GM21723 (cell line): ENCODE measurements around the gene SAMD3.
"Not testable (repeated sequence)": the region's sequence is repeated elsewhere in the genome, so short reads cannot be mapped to it uniquely, and the experiment has no call there.

ENCODE experiments used
- ATAC-seq: cut with Tn5 transposase; IDR thresholded peaks from one replicate; pipeline ENCODE4 v1.9.1; 2021; ENCODE audit warnings: mild to moderate bottlenecking, moderate library complexity; ENCODE audit not compliant: unreplicated experiment

SAMD3 gene

GRCh38 chr6:130138116-130138908 lies 84.4 kb downstream of the SAMD3 start:
- peak; percentile 84 for ATAC-seq

DNA sequence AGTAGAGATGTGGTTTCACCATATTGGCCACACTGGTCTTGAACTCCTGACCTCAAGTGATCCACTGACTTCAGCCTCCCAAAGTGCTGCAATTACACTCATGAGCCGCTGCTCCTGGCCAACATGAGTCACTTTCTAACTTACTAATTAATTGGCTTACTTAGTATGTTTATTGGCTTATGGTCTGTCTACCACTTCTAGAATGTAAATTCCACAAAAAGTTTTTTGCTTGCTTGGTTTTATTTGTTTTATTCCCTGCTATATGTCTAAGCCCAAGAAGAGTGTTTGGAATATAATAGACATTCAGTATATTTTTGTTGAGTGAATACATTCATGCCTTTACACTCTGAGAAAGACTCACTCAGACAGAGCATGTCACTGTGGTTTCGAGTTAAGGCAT lies 86.0 kb downstream of the SAMD3 start:
- ATAC-seq, result no peak

- no peak for ATAC-seq
Measured at GRCh38 chr6:130134582-130134981, 88.2 kb downstream of the SAMD3 start.

DNA sequence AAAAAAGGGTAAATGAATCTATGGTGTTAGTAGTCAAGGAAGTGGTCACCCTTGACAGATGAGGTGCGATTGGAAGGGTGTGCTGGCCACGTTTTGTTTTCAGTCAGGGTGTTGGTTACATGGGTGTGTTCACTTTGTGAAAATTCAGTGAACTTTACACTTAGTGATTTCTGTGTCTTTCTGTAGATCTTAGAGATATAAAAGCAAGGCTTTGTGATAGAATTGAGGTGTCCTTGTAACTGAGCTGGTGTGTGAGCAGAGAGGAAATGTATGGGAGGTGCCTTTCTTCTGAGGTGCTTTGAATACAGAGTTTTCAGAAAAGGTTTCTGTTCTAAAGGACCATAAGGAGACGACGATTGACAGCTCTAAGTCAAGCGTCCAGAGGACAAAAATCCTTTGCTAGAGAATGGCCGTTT lies 90.5 kb downstream of the SAMD3 start:
- peak; percentile 80 for ATAC-seq

DNA sequence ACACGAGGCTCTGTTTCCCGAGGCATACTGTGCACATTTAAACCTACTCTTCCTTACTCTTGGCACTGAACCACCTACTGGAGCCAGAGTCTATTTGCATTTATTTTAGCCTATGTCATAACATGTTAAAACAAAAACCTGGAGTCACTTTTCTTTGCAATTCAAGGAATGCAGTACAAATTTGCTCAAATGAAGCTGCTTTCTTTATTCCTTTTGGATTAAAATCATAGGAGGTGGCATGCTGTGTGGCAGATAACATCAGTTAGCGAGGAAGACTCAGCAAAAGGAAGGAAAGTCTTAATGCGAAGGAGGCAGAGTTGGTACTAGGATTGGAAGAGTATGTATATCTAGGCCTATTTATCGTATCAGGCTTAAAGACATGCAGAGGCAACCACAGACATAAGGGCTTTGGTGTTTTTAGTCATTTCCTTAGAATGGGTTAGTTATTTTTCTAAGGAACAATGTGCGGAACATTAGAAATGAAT lies 92.9 kb downstream of the SAMD3 start:
- no peak for ATAC-seq

DNA sequence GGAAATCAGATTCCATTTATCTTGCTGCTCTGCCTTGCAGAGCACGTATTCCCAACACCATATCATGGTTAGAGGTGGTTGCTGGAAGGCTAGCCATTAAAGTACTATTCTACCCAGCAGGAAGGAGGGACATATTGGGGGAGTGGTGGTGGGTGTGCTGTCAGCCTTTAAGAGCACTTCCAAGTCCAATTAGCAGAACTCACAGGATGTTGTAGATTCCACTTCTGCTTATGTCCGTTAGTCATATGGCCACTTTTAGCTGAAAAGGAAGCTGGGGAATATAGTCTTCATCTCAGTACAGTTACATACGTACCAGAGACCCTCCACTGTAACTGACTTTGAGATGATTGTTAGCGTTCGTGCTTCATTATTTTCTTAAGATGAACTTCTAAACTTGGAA lies 94.4 kb downstream of the SAMD3 start:
- ATAC-seq, result no peak

DNA sequence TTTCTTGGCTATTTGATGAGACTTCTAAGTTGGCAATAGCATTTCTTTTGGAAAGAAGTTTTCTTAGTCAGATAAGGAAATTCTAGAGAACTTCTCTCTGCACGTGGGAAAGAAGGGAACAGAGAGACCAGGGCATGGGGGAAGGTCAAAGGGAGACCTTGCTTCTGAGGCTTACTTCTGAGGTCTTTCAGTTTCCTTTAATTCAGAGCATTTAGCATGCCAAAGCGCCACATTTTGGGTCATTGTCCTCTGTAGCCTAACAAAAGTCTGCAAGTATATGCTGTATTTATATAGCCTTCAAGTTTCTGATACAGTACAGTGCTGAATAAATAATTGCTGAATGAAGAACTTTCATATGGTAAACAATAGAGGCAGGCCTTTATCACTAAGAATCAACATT lies 95.6 kb downstream of the SAMD3 start:
- no peak for ATAC-seq

DNA sequence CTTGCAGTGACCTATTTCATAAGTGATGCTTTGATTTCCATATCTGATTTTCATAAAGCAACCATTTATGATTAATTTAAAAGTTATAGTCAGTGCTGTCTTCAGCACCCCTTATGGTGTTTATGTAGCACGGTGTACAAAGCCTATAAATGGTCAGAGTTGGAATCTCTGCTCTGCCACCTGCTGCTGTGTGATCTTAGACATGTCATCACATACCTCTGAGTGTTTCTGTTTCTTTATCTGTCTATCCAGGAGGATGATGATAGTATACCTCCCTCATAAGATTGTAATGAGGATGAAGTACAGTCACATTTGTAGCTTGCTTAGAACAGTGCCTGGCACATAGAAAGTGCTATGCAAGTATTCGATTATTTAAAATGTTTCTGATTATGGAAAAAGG lies 100.5 kb downstream of the SAMD3 start:
- ATAC-seq, result no peak

DNA sequence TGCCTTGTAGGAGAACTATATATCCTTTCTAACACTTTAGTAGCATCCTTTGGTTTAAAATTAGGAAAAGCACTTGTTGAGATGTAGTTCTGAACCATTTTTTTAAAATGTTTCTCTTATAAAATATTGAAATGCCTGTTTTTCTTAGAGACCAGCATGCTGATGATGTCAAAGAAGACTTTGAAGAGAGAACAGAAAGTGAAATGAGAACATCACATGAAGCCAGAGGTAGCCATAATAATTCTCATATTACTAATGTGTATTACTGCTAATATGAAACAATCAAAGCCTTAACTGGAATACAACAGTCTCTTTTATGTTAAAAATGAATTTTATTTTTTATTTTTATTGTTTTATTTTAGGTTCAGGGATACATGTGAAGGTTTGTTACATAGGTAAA lies 102.0 kb downstream of the SAMD3 start:
- no peak for ATAC-seq

DNA sequence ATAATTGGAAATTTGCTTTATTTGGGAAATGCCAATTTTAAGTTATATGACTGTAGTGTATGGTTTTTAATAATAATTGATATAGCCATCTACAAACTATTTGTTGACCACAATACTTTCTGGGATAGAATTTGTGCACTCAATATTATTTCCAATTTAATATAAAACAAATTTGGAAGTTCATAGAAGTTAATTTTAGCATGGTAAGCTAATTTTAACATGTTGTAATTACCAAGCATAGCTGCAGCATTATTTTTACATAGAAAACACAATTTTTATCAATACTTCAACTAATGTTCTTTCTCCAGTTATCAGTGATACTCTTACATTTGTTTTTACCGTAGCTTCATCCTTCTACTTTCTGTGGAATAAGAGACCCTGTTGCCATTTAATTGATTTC lies 103.5 kb downstream of the SAMD3 start:
- no peak for ATAC-seq

DNA sequence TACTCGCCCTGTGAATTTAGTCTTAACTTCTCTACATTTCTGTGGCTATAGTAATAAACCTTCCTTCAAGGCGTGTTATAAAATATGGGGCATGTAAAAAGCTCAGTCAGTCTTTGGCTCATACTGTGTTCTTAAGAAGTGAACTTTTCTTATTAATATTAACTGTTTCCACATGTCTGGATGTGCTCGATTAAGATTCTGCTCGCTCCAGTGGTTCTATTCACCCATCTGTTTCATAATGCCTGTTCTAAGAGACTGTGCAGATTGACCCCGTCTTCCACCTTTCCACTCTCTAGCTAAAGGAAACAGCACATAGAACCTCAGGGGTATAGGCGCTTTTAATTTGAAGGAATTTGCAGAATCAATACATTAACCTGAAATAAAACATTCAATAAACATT lies 104.5 kb downstream of the SAMD3 start:
- ATAC-seq, result no peak

GRCh38 chr6:130117187-130117701 lies 105.5 kb downstream of the SAMD3 start:
- ATAC-seq, result not testable (repeated sequence)

DNA sequence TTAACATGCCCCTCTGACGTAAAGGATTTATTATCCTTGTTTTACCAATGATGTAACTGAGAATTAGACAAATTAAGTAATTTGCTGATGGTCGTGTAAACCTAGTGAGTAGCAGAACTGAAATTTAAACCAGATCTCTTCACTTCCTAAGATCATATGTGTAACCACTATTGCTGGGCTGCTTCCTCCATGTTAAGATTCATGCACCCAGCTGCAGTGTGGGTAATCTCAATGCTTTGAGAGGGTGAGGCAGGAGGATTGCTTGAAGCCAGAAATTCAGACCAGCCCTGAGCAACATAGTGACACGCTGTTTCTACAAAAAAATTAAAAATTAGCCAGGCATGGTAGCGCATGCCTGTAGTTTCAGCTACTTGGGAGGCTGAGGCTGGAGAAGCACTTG lies 106.5 kb downstream of the SAMD3 start:
- peak; percentile 41 for ATAC-seq

- ATAC-seq, result peak; percentile 98
Measured at GRCh38 chr6:130115036-130115435, 107.7 kb downstream of the SAMD3 start.

DNA sequence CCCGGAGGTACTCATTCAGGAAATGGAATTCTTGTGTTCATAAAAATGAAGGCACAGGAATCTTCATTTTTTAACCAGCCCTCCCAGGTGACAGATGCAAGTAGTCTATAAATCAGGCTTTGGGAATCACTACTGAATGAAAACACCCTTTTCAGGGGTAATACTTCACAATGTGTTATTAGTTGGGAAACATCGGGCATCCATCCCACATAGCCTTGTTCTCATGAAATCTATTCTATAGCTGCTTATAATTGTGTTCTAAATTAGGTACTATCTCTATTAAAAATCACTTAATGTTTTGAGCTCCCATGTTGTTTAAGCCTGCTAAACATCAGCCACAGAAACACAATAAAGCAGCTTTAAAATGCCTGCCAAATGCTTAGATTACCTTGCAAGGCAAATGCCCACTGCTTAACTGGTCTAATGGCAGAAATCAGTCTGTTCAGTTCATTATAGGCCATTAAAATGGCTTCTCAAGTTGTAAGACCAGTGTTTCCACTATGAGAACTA lies 109.5 kb downstream of the SAMD3 start:
- no peak for ATAC-seq

- no peak for ATAC-seq
Measured at GRCh38 chr6:130111031-130111430, 111.7 kb downstream of the SAMD3 start.

- ATAC-seq, result no peak
Measured at GRCh38 chr6:130107710-130108109, 115.0 kb downstream of the SAMD3 start.

DNA sequence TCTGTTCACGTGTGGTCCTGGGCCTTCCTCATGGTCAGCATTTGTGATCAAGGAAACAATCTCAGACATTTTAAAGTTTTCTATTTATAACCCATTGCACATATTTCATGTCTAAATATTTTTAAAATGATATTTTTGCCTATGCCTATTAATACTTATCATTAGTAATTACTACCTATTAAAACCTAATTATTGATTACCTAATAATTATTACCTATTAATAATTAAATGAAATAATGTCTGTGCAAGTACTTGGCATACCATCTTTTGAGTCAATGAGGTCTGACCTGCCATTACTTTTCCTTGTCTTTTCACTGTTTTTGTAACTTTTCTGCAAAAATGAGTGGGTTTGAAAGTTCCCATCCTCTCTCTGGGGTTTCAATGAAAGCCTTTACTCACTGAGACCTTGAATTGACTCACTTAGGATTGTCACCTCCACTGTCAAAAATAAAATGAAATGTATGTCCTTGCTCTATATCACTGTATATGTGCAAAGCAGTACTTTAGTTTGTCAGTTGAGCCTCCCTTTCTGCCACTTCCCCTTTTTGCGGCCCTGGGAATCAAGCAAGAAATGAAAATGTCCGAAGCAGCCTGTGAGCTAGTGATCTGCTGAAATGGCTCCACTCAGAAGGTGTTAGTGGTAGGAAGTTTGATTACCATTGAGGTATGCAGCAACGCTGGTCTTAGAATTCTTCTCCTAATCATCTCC lies 116.6 kb downstream of the SAMD3 start:
- ATAC-seq, result peak; percentile 90

DNA sequence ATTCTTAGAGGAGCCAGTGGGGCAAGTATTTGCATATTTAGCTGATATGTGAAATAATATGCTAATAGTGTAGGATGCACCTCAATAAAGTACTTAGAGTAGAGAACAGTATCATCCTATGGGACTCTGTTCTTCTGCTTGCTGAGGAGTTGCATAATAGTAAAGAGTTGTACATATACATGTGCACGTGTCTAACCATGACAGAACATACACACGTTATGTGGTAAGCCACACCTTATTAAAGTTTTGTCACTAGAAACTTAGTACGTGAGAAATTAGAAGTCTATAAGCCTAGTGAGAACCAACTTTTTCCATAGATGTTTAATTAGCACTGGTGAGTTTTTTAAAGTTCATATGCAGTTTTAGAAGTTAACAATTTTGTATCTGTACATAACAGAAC lies 123.6 kb downstream of the SAMD3 start:
- ATAC-seq, result no peak

DNA sequence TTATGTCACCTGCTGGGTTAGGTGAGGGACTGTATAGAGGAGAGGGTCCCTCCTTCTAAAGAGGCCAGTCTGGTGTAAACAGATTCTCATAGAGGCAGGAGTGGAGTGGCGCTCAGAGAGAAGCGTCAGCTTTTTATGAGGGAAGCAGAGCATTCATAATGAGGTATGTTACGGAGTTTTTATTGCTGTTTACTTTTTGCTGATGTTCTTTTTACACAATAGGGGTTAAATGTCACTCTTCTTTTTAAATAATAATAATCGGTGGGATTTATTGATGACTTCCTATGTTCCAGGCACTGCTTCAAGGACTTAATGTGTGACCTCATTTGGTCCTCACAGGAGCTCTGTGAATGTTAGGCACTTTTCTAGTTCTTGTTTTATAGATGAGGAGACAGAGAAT lies 124.4 kb downstream of the SAMD3 start:
- ATAC-seq, result no peak
